ENCODE results near the gene XYLT2.

XYLT2 gene

GRCh38 chr17:50355336-50355700 lies 9.4 kb downstream of the XYLT2 start:
- no peak overlapping the region for H3K4me3 ChIP-seq (ENCODE audit: low read depth, low read length)
- no peak for TF ChIP-seq CTCF (IDR thresholded peaks at IDR 0.05; ENCODE audit: insufficient read depth, low read depth, low read length, missing control alignments)

GRCh38 chr17:50355701-50356341 lies 9.9 kb downstream of the XYLT2 start:
- no peak overlapping the region for H3K4me3 ChIP-seq (ENCODE audit: low read depth, low read length)
- TF ChIP-seq CTCF (IDR thresholded peaks at IDR 0.05; ENCODE audit: insufficient read depth, low read depth, low read length, missing control alignments), result no peak
- DNase-seq (ENCODE audit: low read depth), result no peak

More at GRCh38 chr17:50355336-50355700, 9.4 kb downstream of the XYLT2 start:
- DNase-seq (ENCODE audit: low read depth), result no peak

- H3K4me3 ChIP-seq (ENCODE audit: low read depth, low read length), result no peak overlapping the region
- no peak for DNase-seq (ENCODE audit: low read depth)
- no peak for TF ChIP-seq CTCF (IDR thresholded peaks at IDR 0.05; ENCODE audit: insufficient read depth, low read depth, low read length, missing control alignments)
Measured at GRCh38 chr17:50356418-50356817, 10.5 kb downstream of the XYLT2 start.

- TF ChIP-seq CTCF (IDR thresholded peaks at IDR 0.05; ENCODE audit: insufficient read depth, low read depth, low read length, missing control alignments), result no peak
- DNase-seq (ENCODE audit: low read depth), result no peak
- H3K4me3 ChIP-seq (ENCODE audit: low read depth, low read length), result no peak overlapping the region
Measured at GRCh38 chr17:50356892-50357510, 11.1 kb downstream of the XYLT2 start.

- H3K4me3 ChIP-seq (ENCODE audit: low read depth, low read length), result no peak overlapping the region
- TF ChIP-seq CTCF (IDR thresholded peaks at IDR 0.05; ENCODE audit: insufficient read depth, low read depth, low read length, missing control alignments), result no peak
Measured at GRCh38 chr17:50358177-50358576, 12.3 kb downstream of the XYLT2 start.

GRCh38 chr17:50359005-50359699 lies 13.2 kb downstream of the XYLT2 start:
- no peak for DNase-seq (ENCODE audit: low read depth)
- TF ChIP-seq CTCF (IDR thresholded peaks at IDR 0.05; ENCODE audit: insufficient read depth, low read depth, low read length, missing control alignments), result no peak
- no peak overlapping the region for H3K4me3 ChIP-seq (ENCODE audit: low read depth, low read length)

More at GRCh38 chr17:50358177-50358576, 12.3 kb downstream of the XYLT2 start:
- DNase-seq (ENCODE audit: low read depth), result no peak

Data from GM12865 (cell line).